H1 (cell line): Measurements from ENCODE around the gene ITPR3. TPM values are rescaled to one million over a fixed set of nuclear protein-coding genes. Genes with fewer than 3 reads are reported as not detected.

Experiments
- ASH2L ChIP-seq: fragments of 200-600, 300-600 bp; sonication (generic); IDR thresholded peaks from one replicate; pipeline ENCODE4 v1.7.1; 2017; ENCODE audit warnings: low read length
- CBX5 ChIP-seq: fragments of 300-800, 300-1000 bp; sonication (generic); IDR thresholded peaks from 2 replicates; pipeline ENCODE4 v1.7.1; 2016; ENCODE audit warnings: antibody characterized with exemption, low read length, low read depth
- CHD2 ChIP-seq: IDR thresholded peaks from 2 replicates; pipeline ENCODE4 v1.6.1; 2012; ENCODE audit warnings: low read length, improper control_type of control experiment
- CREB1 ChIP-seq: IDR thresholded peaks from 2 replicates; pipeline ENCODE4 v1.6.1; 2012; ENCODE audit warnings: inconsistent platforms
- CTBP2 ChIP-seq: IDR thresholded peaks from 2 replicates; pipeline ENCODE4 v1.7.0; 2011; ENCODE audit warnings: borderline replicate concordance, mild to moderate bottlenecking, moderate library complexity, mixed read lengths, low read length; ENCODE audit not compliant: insufficient read depth, insufficient read length
- EGR1 ChIP-seq: IDR thresholded peaks from 2 replicates; pipeline ENCODE4 v1.6.1; 2011; ENCODE audit warnings: low read depth, low read length, borderline replicate concordance
- HDAC2 ChIP-seq, 2 experiments: fragments of 300-600 bp in 1 of 2; sonication (generic) in 1 of 2; IDR thresholded peaks; 2 replicates each; pipeline ENCODE4 v1.6.1; 2011 to 2012; ENCODE audit warnings: low read depth in 2 of 2, low read length in 2 of 2, mild to moderate bottlenecking in 2 of 2, moderate library complexity in 2 of 2, borderline replicate concordance in 1 of 2, inconsistent platforms in 1 of 2
- HDAC6 ChIP-seq: IDR thresholded peaks from one replicate; pipeline ENCODE4 v1.7.1; 2012; ENCODE audit warnings: low read depth, mild to moderate bottlenecking, inconsistent platforms, low read length, moderate library complexity
- JUND ChIP-seq: IDR thresholded peaks from 2 replicates; pipeline ENCODE4 v1.6.1; 2011; ENCODE audit warnings: mild to moderate bottlenecking, improper control_type of control experiment, low read length
- KDM4A ChIP-seq: IDR thresholded peaks from one replicate; pipeline ENCODE4 v1.7.1; 2012; ENCODE audit warnings: low read depth, mild to moderate bottlenecking, moderate library complexity, low read length, inconsistent platforms; ENCODE audit not compliant: severe bottlenecking
- KDM5A ChIP-seq: fragments of 200-600 bp; IDR thresholded peaks from 2 replicates; pipeline ENCODE4 v1.7.1; 2012; ENCODE audit warnings: mild to moderate bottlenecking, low read length, inconsistent platforms, mixed read lengths
- MAFK ChIP-seq: IDR thresholded peaks from 2 replicates; pipeline ENCODE4 v1.6.1; 2012; ENCODE audit warnings: low read depth, mild to moderate bottlenecking, improper control_type of control experiment, low read length
- NRF1 ChIP-seq: IDR thresholded peaks from 2 replicates; pipeline ENCODE4 v1.6.1; 2011; ENCODE audit warnings: mild to moderate bottlenecking, low read depth, low read length, improper control_type of control experiment
- POLR2A ChIP-seq, 2 experiments: IDR thresholded peaks; 1 replicate in 1 of 2; 2 replicates in 1 of 2; pipeline ENCODE4 v1.6.1; 2011; ENCODE audit warnings: low read depth in 2 of 2, low read length in 2 of 2, mild to moderate bottlenecking in 2 of 2; ENCODE audit errors: control extremely low read depth in 1 of 2
- POLR2AphosphoS5 ChIP-seq: IDR thresholded peaks from 2 replicates; pipeline ENCODE4 v1.6.1; 2011; ENCODE audit warnings: low read depth, low read length
- POU5F1 ChIP-seq: IDR thresholded peaks from 2 replicates; pipeline ENCODE4 v1.6.1; 2011; ENCODE audit warnings: low read depth, mild to moderate bottlenecking, low read length, moderate library complexity
- RBBP5 ChIP-seq: IDR thresholded peaks from 2 replicates; pipeline ENCODE4 v1.7.1; 2012; ENCODE audit warnings: low read depth, mild to moderate bottlenecking, inconsistent platforms, low read length, moderate library complexity, borderline replicate concordance
- RNF2 ChIP-seq: fragments of 200-900, 300-1000 bp; sonication (generic); IDR thresholded peaks from 2 replicates; pipeline ENCODE4 v1.7.1; 2016; ENCODE audit warnings: borderline replicate concordance, low read depth, mild to moderate bottlenecking, antibody characterized with exemption, low read length; ENCODE audit not compliant: poor library complexity, severe bottlenecking; ENCODE audit errors: missing control alignments
- RXRA ChIP-seq: IDR thresholded peaks from 2 replicates; pipeline ENCODE4 v1.6.1; 2011; ENCODE audit warnings: low read depth, mild to moderate bottlenecking, low read length, moderate library complexity; ENCODE audit not compliant: insufficient read depth
- SIRT6 ChIP-seq: IDR thresholded peaks from one replicate; pipeline ENCODE4 v1.7.1; 2012; ENCODE audit warnings: low read length, inconsistent platforms
- SP2 ChIP-seq: IDR thresholded peaks from 2 replicates; pipeline ENCODE4 v1.6.1; 2012; ENCODE audit warnings: mild to moderate bottlenecking, low read length, inconsistent platforms
- SP4 ChIP-seq: IDR thresholded peaks from 2 replicates; pipeline ENCODE4 v1.6.1; 2012; ENCODE audit warnings: low read length, inconsistent platforms
- TAF7 ChIP-seq: optimal IDR thresholded peaks from 2 replicates; pipeline ENCODE3; 2011; ENCODE audit warnings: low read depth, mild to moderate bottlenecking, inconsistent platforms, low read length, moderate library complexity, borderline replicate concordance
- TBP ChIP-seq: IDR thresholded peaks from 2 replicates; pipeline ENCODE4 v1.6.1; 2011; ENCODE audit warnings: low read depth, low read length, improper control_type of control experiment
- TCF12 ChIP-seq: IDR thresholded peaks from 2 replicates; pipeline ENCODE4 v1.6.1; 2011; ENCODE audit warnings: low read depth, mild to moderate bottlenecking, low read length
- TEAD4 ChIP-seq: IDR thresholded peaks from 2 replicates; pipeline ENCODE4 v1.6.1; 2012; ENCODE audit warnings: low read depth, low read length, inconsistent platforms, mixed read lengths
- ZNF274 ChIP-seq: IDR thresholded peaks from 2 replicates; pipeline ENCODE4 v1.7.0; 2012; ENCODE audit warnings: low read length, borderline replicate concordance; ENCODE audit errors: extremely low read depth
- polyA plus RNA-seq, 7 experiments: library from polyadenylated mRNA; depleted of rRNA in 3 of 7; stranded (reverse) in 5 of 7; unstranded in 2 of 7; fragments of >200 nt in 5 of 7; fragments of 200-250 nt in 2 of 7; gene quantifications; 1 replicate in 5 of 7; 2 replicates in 1 of 7; 4 replicates in 1 of 7; pipeline versions ENCODE4 v1.2.1 to v1.2.3, GENCODE V29; 2011 to 2013; ENCODE audit warnings: missing spikeins in 2 of 7, mixed read lengths in 2 of 7
- total RNA-seq: library from RNA; stranded (reverse); fragmentation: NEBNext Ultra II Directional; extraction: Animal tissue kit (Norgen Biotek cat#: 25700); gene quantifications from 2 replicates; pipeline ENCODE4 v1.2.1, GENCODE V29; 2021

The ITPR3 gene
- total and polyA plus RNA-seq, 2 of the 8 experiments (the other 6 are each of a cell fraction or from before 2014, with no cell fraction given) = 29.1 to 45.7 TPM

DNA sequence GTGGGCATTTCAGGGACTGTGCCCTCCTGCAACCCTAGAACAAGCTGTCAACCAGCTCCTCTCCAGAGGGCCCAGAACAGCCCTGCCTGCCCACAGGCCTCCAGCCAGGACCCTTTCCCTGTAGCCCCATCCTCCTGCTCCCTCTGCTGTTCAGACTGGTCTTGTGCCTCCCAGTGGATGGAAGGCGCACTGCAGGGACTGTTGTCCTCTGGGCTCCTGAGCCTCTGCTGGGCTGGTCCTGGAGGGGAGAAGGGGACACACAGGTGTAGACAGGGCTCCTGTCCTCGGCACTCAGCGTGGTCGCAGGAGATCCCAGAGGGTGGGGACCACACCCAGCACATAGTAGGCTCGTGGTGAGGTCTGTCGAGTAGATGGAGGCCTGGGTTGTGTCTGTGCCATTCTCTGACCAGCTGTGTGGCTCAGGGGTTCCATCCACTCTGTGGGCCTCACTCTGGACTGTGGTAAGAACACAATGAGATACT is 11.5 kb downstream of the ITPR3 start (continued):
- TF ChIP-seq CBX5 (no peak), EGR1 (no peak), CHD2 (no peak), TBP (peak; percentile 24; the same call in 1 of the 2 replicates), ASH2L (no peak), KDM5A (no peak), KDM4A (no peak), POLR2A (IDR thresholded peaks at IDR 0.05; ENCODE audit: control extremely low read depth in 1 of 2, low read depth in 2 of 2, low read length in 2 of 2) (no peak), RXRA (no peak), HDAC2 (IDR thresholded peaks at IDR 0.05; ENCODE audit: borderline replicate concordance in 1 of 2, low read depth in 2 of 2, low read length in 2 of 2) (no peak), JUND (peak; percentile 62; the same call in 1 of the 2 replicates), MAFK (no peak), SP2 (no peak), POLR2AphosphoS5 (no peak), POU5F1 (no peak), SIRT6 (no peak), TAF7 (no peak), CREB1 (no peak), TEAD4 (peak; percentile 92), RBBP5 (no peak), CTBP2 (no peak), HDAC6 (no peak), RNF2 (no peak), NRF1 (no peak), TCF12 (no peak), SP4 (no peak), ZNF274 (no peak)
